Transverse colon (tissue), 4 donors: ENCODE measurements around the gene OSBPL3. TPM values are rescaled to one million over a fixed set of nuclear protein-coding genes. Genes with fewer than 3 reads are reported as not detected.

Source experiments
- DNase-seq: peaks from one replicate; pipeline ENCODE4 v3.0.0-alpha.2; 2019
- H3K27ac ChIP-seq, 4 donors: fragments of 200-600 bp; sonication (generic); 2 replicates each; pipeline ENCODE4 v1.5.1; 2016 to 2018; ENCODE audit warnings: inconsistent platforms in 4 of 4
- H3K27me3 ChIP-seq: fragments of 200-600 bp; sonication (generic); 2 replicates; pipeline ENCODE4 v1.5.1; 2017; ENCODE audit warnings: inconsistent platforms
- H3K36me3 ChIP-seq, 4 donors: fragments of 200-600 bp; sonication (generic); 2 replicates each; pipeline ENCODE4 v1.5.1; 2017 to 2019; ENCODE audit warnings: inconsistent platforms in 4 of 4
- H3K4me1 ChIP-seq, 4 donors: fragments of 200-600 bp; sonication (generic); 2 replicates each; pipeline ENCODE4 v1.5.1; 2017 to 2020; ENCODE audit warnings: inconsistent platforms in 4 of 4
- H3K4me3 ChIP-seq, 4 donors: fragments of 200-600 bp; sonication (generic); 1 replicate in 1 of 4; 2 replicates in 3 of 4; pipeline versions ENCODE4 v1.5.1 to v1.6.1; 2017 to 2019; ENCODE audit warnings: inconsistent platforms in 4 of 4
- H3K9me3 ChIP-seq, 2 donors: fragments of 200-600 bp; sonication (generic); 2 replicates each; pipeline ENCODE4 v1.5.1; 2017 to 2019; ENCODE audit warnings: inconsistent platforms in 2 of 2
- CTCF ChIP-seq, 5 experiments: fragments of 200-600 bp in 3 of 5; fragments of 450-650 bp in 2 of 5; sonication (generic) in 3 of 5; IDR thresholded peaks; 1 replicate in 2 of 5; 2 replicates in 3 of 5; pipeline ENCODE4 v1.5.1; 2016 to 2017; ENCODE audit warnings: antibody characterized with exemption in 5 of 5, inconsistent platforms in 3 of 5, mild to moderate bottlenecking in 2 of 5, moderate library complexity in 1 of 5
- EP300 ChIP-seq: sonication (generic); formaldehyde crosslinking; IDR thresholded peaks from one replicate; pipeline ENCODE4 v1.6.1; 2017; ENCODE audit warnings: antibody characterized with exemption, low read depth
- POLR2A ChIP-seq: fragments of 450-650 bp; IDR thresholded peaks from one replicate; pipeline ENCODE4 v1.6.1; 2016; ENCODE audit warnings: antibody characterized with exemption, mild to moderate bottlenecking, moderate library complexity
- POLR2AphosphoS5 ChIP-seq, 3 donors: sonication (generic); formaldehyde crosslinking; IDR thresholded peaks; one replicate each; pipeline ENCODE4 v1.6.1; 2016; ENCODE audit warnings: antibody characterized with exemption in 3 of 3
- WGBS, 2 donors: methylation state at CpG; one replicate each; pipeline ENCODE4 v1.1.5; 2018; ENCODE audit warnings: low coverage in 1 of 2; 5-methylcytosine and 5-hydroxymethylcytosine counted together
- in situ Hi-C, 4 donors: fragments of 200-750 bp; cut with MboI; loops; one replicate each; pipeline versions ENCODE4 v1.15.0 to v1.15.1; 2017; ENCODE audit warnings: low sequenced_read_pairs in 3 of 4, low pct_ligation_motif_present in 1 of 4, low pct_unique_long_range_greater_than_20kb in 1 of 4
- intact Hi-C: fragments of 100-400 bp; cut with DNase I; formaldehyde crosslinking; loops from one replicate; pipeline ENCODE4 v1.15.1; 2023; ENCODE audit warnings: low total_unique reads
- total RNA-seq, 4 donors: library from RNA; depleted of rRNA; stranded (reverse); fragments of >200 nt; gene quantifications; one replicate each; pipeline ENCODE4 v1.1.0, GENCODE V29; 2016

Gene OSBPL3
- total RNA-seq, 4 donors from 2014 or later: 6.7 to 20.6 (median 8.0) TPM

DNA sequence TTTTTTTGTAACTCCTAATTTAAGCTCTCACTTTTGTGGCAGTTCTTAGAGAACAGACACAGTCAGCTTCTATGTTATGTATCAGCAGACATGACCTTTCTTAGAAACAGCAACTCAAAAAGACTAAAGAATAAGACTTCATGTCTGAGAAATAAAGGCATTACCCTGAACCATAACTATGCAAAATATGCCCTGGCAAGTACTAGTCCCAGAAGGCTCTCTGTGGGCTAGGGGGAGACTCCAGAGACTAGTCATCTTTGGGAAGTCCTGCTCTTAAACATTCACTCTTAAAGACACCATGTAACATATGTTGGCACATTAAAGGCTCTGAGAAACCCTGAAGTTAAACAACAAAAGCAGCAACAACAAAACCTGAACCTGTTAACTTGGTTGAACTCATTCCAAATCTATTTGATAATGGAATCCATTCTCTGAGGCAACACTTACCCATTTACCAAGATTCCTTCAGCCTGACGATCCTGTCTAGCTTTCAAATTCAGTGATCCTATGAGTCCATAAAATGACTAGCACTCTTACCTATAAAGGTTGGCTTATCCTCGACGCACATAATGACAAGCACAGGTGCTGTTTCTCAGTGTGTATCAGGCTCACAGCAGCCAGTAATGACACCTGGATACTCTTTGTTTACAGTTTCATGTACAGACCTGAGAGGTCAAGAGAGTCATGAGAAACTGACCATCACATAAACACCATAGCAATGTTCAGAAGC, 62.3 kb downstream of the OSBPL3 start:
- H3K27ac ChIP-seq: peak overlapping the region in 1 of 4 donors; percentile 28
- WGBS, 2 donors: 77 to 80% methylated on average over 1 to 3 of the region's 3 CpGs
- in situ Hi-C loops (no loop called here), intact Hi-C loops (no loop called here)
- TF ChIP-seq POLR2AphosphoS5 (IDR thresholded peaks at IDR 0.05) (peak in 2 of 3 donors; percentile 19 to 24), EP300 (no peak), CTCF (IDR thresholded peaks at IDR 0.05) (no peak)
- H3K4me3 ChIP-seq: no peak overlapping the region
- peaks cover 0 to 4% (median 0%) of the 10 kb centered on the region in 4 donors for H3K4me1 ChIP-seq
- H3K36me3 ChIP-seq: no peaks in the 10 kb centered on the region
- H3K9me3 ChIP-seq: no peaks in the 10 kb centered on the region
- DNase-seq: no peak
- H3K27me3 ChIP-seq: no peaks in the 10 kb centered on the region

GRCh38 chr7:24916463-24917040, 63.4 kb downstream of the OSBPL3 start:
- intact Hi-C loops: no loop called here
- TF ChIP-seq POLR2AphosphoS5 (IDR thresholded peaks at IDR 0.05) (no peak), EP300 (no peak), CTCF (IDR thresholded peaks at IDR 0.05) (no peak), POLR2A (no peak)
- no peak for DNase-seq
- H3K9me3 ChIP-seq: no peaks in the 10 kb centered on the region
- no peak overlapping the region for H3K27ac ChIP-seq
- 74 to 84% methylated on average over 4 of the region's 4 CpGs for WGBS, 2 donors
- no peak overlapping the region for H3K4me3 ChIP-seq
- peaks cover 0 to 1% (median 0%) of the 10 kb centered on the region in 4 donors for H3K4me1 ChIP-seq
- no peaks in the 10 kb centered on the region for H3K27me3 ChIP-seq
- no peaks in the 10 kb centered on the region for H3K36me3 ChIP-seq
- in situ Hi-C loops: no loop called here

DNA sequence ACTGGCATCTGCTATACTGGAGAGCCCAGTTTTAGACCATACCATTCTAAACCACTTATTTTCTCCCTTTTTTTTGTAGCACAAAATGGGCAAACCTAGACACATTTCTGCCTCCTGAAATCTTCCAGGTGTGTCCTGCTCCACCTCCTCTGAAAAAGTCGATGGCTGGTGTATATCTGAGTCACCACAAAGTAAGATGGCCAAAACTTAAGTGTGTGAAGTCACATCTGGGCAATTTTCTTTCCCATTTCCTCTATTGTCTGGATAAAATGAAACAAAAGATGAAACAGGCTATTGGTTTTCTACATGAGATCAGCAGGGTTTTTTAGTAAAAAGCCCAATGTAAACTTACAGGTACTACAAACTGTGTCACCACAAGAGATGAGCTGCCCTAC, 65.5 kb downstream of the OSBPL3 start:
- TF ChIP-seq POLR2AphosphoS5 (IDR thresholded peaks at IDR 0.05) (no peak), CTCF (IDR thresholded peaks at IDR 0.05) (no peak), EP300 (no peak), POLR2A (no peak)

GRCh38 chr7:24913801-24914464, 66.0 kb downstream of the OSBPL3 start:
- H3K27ac ChIP-seq: no peak overlapping the region
- in situ Hi-C loops: no loop called here
- H3K4me1 ChIP-seq: no peaks in the 10 kb centered on the region
- no peak overlapping the region for H3K4me3 ChIP-seq
- 84 to 89% methylated on average over 4 of the region's 4 CpGs for WGBS, 2 donors
- intact Hi-C loops: no loop called here
- H3K36me3 ChIP-seq: no peaks in the 10 kb centered on the region
- no peaks in the 10 kb centered on the region for H3K27me3 ChIP-seq
- TF ChIP-seq EP300: no peak
- no peak for TF ChIP-seq POLR2A
- no peak for TF ChIP-seq CTCF (IDR thresholded peaks at IDR 0.05)
- no peak for TF ChIP-seq POLR2AphosphoS5 (IDR thresholded peaks at IDR 0.05)
- H3K9me3 ChIP-seq: no peaks in the 10 kb centered on the region
- no peak for DNase-seq

More for the DNA sequence above, 65.5 kb downstream of the OSBPL3 start:
- Histone ChIP-seq H3K9me3 (no peaks in the 10 kb centered on the region), H3K4me3 (no peak overlapping the region), H3K4me1 (no peaks in the 10 kb centered on the region), H3K27me3 (no peaks in the 10 kb centered on the region), H3K27ac (no peak overlapping the region), H3K36me3 (no peaks in the 10 kb centered on the region)
- DNase-seq: no peak
- in situ Hi-C loops: no loop called here
- intact Hi-C loops: no loop called here
- WGBS, 2 donors: 43 to 56% methylated on average over 1 of the region's 1 CpG
